Gastrocnemius medialis (tissue), 4 donors: ENCODE data around the gene MRPS16. TPM values are rescaled to one million over a fixed set of nuclear protein-coding genes. Genes with fewer than 3 reads are reported as not detected.
A peak's percentile ranks its signal among the peaks of the same experiment; 100 is the strongest.

Source experiments
- ATAC-seq, 2 donors: fragments of 150-250 bp; one replicate each; pipeline ENCODE4 v1.9.1; 2016
- DNase-seq, 2 donors: peaks; one replicate each; pipeline ENCODE4 v3.0.0-alpha.2; 2019
- H3K27ac ChIP-seq, 4 donors: fragments of 200-600 bp; sonication (generic); 1 replicate in 1 of 4; 2 replicates in 3 of 4; pipeline ENCODE4 v1.5.1; 2016 to 2018; ENCODE audit warnings: mild to moderate bottlenecking in 2 of 4, moderate library complexity in 1 of 4
- H3K27me3 ChIP-seq, 3 donors: fragments of 200-600 bp; sonication (generic) in 2 of 3; 1 replicate in 1 of 3; 2 replicates in 2 of 3; pipeline versions ENCODE4 v1.5.1 to v1.6.0; 2016 to 2019; ENCODE audit warnings: mild to moderate bottlenecking in 1 of 3, moderate library complexity in 1 of 3
- H3K36me3 ChIP-seq, 2 donors: fragments of 200-600 bp; sonication (generic) in 1 of 2; one replicate each; pipeline ENCODE4 v1.5.1; 2017 to 2018
- H3K4me1 ChIP-seq, 2 donors: fragments of 200-600 bp; sonication (generic) in 1 of 2; one replicate each; pipeline ENCODE4 v1.5.1; 2016 to 2017; ENCODE audit warnings: mild to moderate bottlenecking in 2 of 2
- H3K4me3 ChIP-seq, 4 donors: fragments of 200-600 bp; sonication (generic) in 3 of 4; 1 replicate in 1 of 4; 2 replicates in 3 of 4; pipeline ENCODE4 v1.5.1; 2016 to 2019; ENCODE audit warnings: mild to moderate bottlenecking in 2 of 4
- H3K9me3 ChIP-seq, 3 donors: fragments of 200-600 bp; sonication (generic) in 2 of 3; 1 replicate in 1 of 3; 2 replicates in 2 of 3; pipeline ENCODE4 v1.5.1; 2016 to 2019
- POLR2A ChIP-seq, 2 donors: fragments of 450-650 bp; IDR thresholded peaks; one replicate each; pipeline ENCODE4 v1.6.1; 2017; ENCODE audit warnings: antibody characterized with exemption in 2 of 2, mild to moderate bottlenecking in 2 of 2, moderate library complexity in 2 of 2
- in situ Hi-C, 4 donors: fragments of 200-750 bp; cut with MboI; loops; one replicate each; pipeline versions ENCODE4 v1.15.0 to v1.8.0; 2017; ENCODE audit warnings: low sequenced_read_pairs in 4 of 4
- intact Hi-C: fragments of 100-400 bp; cut with DNase I; formaldehyde crosslinking; loops from one replicate; pipeline ENCODE4 v1.15.1; 2023; ENCODE audit warnings: low total_unique reads
- total RNA-seq, 4 donors: library from RNA; depleted of rRNA; stranded (reverse); fragments of >200 nt; gene quantifications; one replicate each; pipeline versions ENCODE4 v1.1.0 to v1.2.3, GENCODE V29; 2016
- TF ChIP-seq, protein P1 (sequence below), 5 experiments: fragments of 450-650 bp in 3 of 5; fragments of 200-600 bp in 2 of 5; sonication (generic) in 2 of 5; IDR thresholded peaks in 4 of 5; conservative IDR thresholded peaks in 1 of 5; 1 replicate in 4 of 5; 2 replicates in 1 of 5; pipeline ENCODE4 v1.5.1; 2016 to 2019; ENCODE audit warnings: antibody characterized with exemption in 5 of 5, mild to moderate bottlenecking in 3 of 5, moderate library complexity in 3 of 5

MRPS16 gene
- total RNA-seq, 4 donors from 2014 or later: 73.2 to 104 (median 79.6) TPM

DNA sequence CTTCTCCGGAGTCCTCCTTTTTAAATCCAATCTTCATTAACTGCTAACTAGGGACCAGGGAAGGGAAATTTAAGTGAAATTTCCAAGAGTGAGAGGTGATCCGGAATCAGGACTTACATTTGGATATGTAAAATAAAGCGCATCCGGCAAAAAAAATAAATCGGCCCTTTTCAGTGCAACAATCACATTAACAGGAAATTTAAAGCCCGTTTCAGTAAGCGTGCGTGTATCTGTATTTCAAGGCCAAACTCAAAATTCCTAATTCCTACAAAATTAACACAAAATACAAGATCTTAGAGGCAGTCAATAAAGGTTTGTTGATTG, 6.2 kb downstream of the MRPS16 start:
- H3K4me1 ChIP-seq: peaks cover 25 to 30% of the 10 kb centered on the region in 2 donors

DNA sequence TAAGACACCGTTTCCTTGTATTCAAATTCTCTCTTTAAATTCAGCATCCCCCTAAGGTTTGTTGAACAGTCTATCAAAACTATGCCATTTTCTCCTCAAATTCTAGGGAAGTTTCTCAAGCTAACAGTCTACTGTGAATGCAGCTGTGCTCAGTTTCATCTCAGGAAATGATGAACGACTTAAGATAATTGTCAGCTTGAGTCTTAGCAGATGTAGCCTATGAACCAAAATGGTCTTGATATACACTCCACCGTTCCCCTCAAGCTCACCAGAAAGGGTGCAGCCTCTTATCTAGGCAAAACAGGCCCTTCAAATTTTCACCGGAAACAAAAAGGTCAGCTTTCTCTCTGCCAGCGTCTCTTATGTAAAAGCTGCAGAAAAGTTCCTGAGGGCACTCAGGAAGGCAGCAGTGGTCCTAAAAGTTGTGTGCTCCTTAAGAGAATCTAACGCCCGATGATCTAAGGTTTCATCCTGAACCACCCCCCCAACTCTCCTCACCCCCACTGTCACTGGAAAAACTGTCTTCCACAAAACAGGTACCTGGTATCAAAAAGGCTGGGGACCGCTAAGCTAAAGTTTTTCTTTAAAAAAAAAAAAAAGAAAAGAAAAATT, 7.5 kb downstream of the MRPS16 start:
- intact Hi-C loops: no loop called here
- in situ Hi-C loops: no loop called here
- Histone ChIP-seq H3K27me3 (no peaks in the 10 kb centered on the region), H3K4me1 (peaks cover 19 to 21% of the 10 kb centered on the region in 2 donors), H3K27ac (no peak overlapping the region), H3K4me3 (no peak overlapping the region), H3K9me3 (no peaks in the 10 kb centered on the region), H3K36me3 (peaks cover 0 to 69% of the 10 kb centered on the region in 2 donors)
- DNase-seq (no peak), ATAC-seq (no peak)
- TF ChIP-seq POLR2A (IDR thresholded peaks at IDR 0.05): no peak
- TF ChIP-seq, protein P1, sequence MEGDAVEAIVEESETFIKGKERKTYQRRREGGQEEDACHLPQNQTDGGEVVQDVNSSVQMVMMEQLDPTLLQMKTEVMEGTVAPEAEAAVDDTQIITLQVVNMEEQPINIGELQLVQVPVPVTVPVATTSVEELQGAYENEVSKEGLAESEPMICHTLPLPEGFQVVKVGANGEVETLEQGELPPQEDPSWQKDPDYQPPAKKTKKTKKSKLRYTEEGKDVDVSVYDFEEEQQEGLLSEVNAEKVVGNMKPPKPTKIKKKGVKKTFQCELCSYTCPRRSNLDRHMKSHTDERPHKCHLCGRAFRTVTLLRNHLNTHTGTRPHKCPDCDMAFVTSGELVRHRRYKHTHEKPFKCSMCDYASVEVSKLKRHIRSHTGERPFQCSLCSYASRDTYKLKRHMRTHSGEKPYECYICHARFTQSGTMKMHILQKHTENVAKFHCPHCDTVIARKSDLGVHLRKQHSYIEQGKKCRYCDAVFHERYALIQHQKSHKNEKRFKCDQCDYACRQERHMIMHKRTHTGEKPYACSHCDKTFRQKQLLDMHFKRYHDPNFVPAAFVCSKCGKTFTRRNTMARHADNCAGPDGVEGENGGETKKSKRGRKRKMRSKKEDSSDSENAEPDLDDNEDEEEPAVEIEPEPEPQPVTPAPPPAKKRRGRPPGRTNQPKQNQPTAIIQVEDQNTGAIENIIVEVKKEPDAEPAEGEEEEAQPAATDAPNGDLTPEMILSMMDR (IDR thresholded peaks at IDR 0.05 in 4 of 5, conservative IDR thresholded peaks at IDR 0.05 in 1 of 5): no peak

More for the DNA sequence above, 6.2 kb downstream of the MRPS16 start:
- Histone ChIP-seq H3K36me3 (peaks cover 0 to 64% of the 10 kb centered on the region in 2 donors), H3K9me3 (no peaks in the 10 kb centered on the region), H3K4me3 (peak overlapping the region; percentile 81 to 96 (median 86)), H3K27me3 (no peaks in the 10 kb centered on the region), H3K27ac (peak overlapping the region; percentile 83 to 91 (median 87))
- intact Hi-C loops: no loop called here
- TF ChIP-seq, protein P1 (IDR thresholded peaks at IDR 0.05 in 4 of 5, conservative IDR thresholded peaks at IDR 0.05 in 1 of 5): no peak
- no peak for TF ChIP-seq POLR2A (IDR thresholded peaks at IDR 0.05)
- in situ Hi-C loops: no loop called here
- DNase-seq: no peak
- no peak for ATAC-seq

DNA sequence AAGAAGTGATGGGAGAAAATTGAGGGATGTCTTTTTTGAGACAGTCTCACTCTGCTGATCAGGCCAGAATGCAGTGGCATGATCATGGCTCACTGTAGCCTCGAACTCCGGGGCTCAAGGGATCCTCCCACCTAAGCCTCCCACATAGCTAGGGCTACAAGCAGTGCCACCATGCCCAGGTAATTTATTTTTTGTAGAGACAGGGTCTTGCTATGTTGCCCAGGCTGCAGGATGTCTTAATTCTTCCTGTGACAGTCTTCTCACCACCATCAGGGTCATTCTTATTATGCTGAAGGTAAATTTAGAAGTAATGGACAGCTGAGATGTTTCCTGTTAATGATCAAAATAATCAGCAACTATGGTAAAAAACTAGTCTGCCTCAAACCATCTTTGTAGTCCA, 12.5 kb downstream of the MRPS16 start:
- no peak for ATAC-seq
- peaks cover 0 to 52% of the 10 kb centered on the region in 2 donors for H3K36me3 ChIP-seq

DNA sequence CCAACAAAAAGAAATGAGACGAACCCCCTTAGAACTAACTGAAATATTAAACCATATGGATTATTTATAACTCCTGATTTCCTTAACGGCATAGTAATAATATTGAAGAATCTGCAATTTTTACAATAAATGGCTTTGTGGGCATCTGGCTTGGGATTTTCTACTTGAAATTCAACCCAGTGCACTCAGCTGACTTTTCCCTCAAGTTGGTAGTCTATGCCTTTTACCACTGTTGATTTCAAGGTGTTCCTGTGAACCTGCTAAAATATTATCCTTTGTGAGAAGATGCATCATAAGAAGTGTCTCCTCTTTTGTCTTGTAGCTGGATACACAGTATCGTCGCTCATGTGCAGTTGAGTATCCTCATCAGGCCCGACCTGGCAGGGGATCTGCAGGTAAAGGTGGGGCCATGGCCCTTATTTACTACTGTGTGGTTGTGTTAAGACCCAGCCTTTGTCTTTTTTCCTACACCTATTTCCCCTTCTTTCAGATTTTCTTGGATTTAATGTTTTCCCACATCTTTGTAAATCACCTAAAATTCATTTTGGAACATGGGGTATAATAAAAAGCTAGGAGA, 13.4 kb downstream of the MRPS16 start:
- no peaks in the 10 kb centered on the region for H3K27me3 ChIP-seq
- no peak for TF ChIP-seq POLR2A (IDR thresholded peaks at IDR 0.05)
- TF ChIP-seq, protein P1 (IDR thresholded peaks at IDR 0.05 in 4 of 5, conservative IDR thresholded peaks at IDR 0.05 in 1 of 5): no peak
- in situ Hi-C loops (no loop called here), intact Hi-C loops (no loop called here)
- DNase-seq (no peak), ATAC-seq (no peak)
- H3K27ac ChIP-seq: no peak overlapping the region
- H3K36me3 ChIP-seq: peaks cover 0 to 45% of the 10 kb centered on the region in 2 donors
- H3K9me3 ChIP-seq: no peaks in the 10 kb centered on the region
- no peak overlapping the region for H3K4me3 ChIP-seq
- H3K4me1 ChIP-seq: peaks cover 0 to 2% of the 10 kb centered on the region in 2 donors

More for the DNA sequence above, 12.5 kb downstream of the MRPS16 start:
- H3K27me3 ChIP-seq: no peaks in the 10 kb centered on the region
- no peaks in the 10 kb centered on the region for H3K4me1 ChIP-seq
- intact Hi-C loops (no loop called here), in situ Hi-C loops (no loop called here)
- no peak for TF ChIP-seq POLR2A (IDR thresholded peaks at IDR 0.05)
- TF ChIP-seq, protein P1 (IDR thresholded peaks at IDR 0.05 in 4 of 5, conservative IDR thresholded peaks at IDR 0.05 in 1 of 5): no peak
- H3K4me3 ChIP-seq: no peak overlapping the region
- H3K27ac ChIP-seq: no peak overlapping the region
- DNase-seq: no peak
- no peaks in the 10 kb centered on the region for H3K9me3 ChIP-seq
